A549 (cell line): ENCODE data around the gene ULK2. TPM values are rescaled to one million over a fixed set of nuclear protein-coding genes. Genes with fewer than 3 reads are reported as not detected.

Experiments used
- ATAC-seq, 2 experiments: fragments of 200-7000 bp in 1 of 2; fragments of >200 bp in 1 of 2; cut with Nextera tagmentation in 1 of 2; cut with Tn5 transposase in 1 of 2; 3 replicates each; pipeline versions ENCODE4 v1.8.0 to v1.9.1; 2018 to 2020; ENCODE audit warnings: mild to moderate bottlenecking in 1 of 2, moderate library complexity in 1 of 2
- CTCF ChIA-PET: fragments of 300-600 bp; sonication (Branson Sonifier 250); formaldehyde crosslinking; extraction: SDS; loops from one replicate; lab custom pipeline; 2021; ENCODE audit warnings: antibody characterized with exemption, inconsistent platforms; lab: Yijun Ruan, JAX
- POLR2A ChIA-PET: fragments of 350-600 bp; formaldehyde crosslinking; extraction: SDS; loops from one replicate; lab custom pipeline; 2021; ENCODE audit warnings: antibody characterized with exemption, inconsistent platforms; lab: Yijun Ruan, JAX
- DNase-seq, 2 experiments: peaks; one replicate each; pipeline versions ENCODE4 v3.0.0 to v3.0.0-alpha.2; 2011 to 2016; ENCODE audit warnings: low read depth in 1 of 2, low spot score in 1 of 2
- FAIRE-seq: peaks from 2 replicates; lab custom pipeline; 2011; peaks lifted over from hg19 to GRCh38; lab: Jason Lieb, UNC
- H3K27ac ChIP-seq, 2 experiments: fragments of >200 bp; sonication (Bioruptor Twin); formaldehyde crosslinking; 3 replicates each; pipeline ENCODE4 v1.5.1; 2016 to 2017
- H3K4me1 ChIP-seq: fragments of >200 bp; sonication (Bioruptor Twin); formaldehyde crosslinking; 3 replicates; pipeline ENCODE4 v1.6.1; 2016
- H3K4me2 ChIP-seq: fragments of >200 bp; sonication (Bioruptor Twin); formaldehyde crosslinking; 3 replicates; pipeline ENCODE4 v1.6.1; 2016
- H3K4me3 ChIP-seq: fragments of >200 bp; sonication (Bioruptor Twin); formaldehyde crosslinking; 3 replicates; pipeline ENCODE4 v1.5.1; 2016
- H3K9me3 ChIP-seq: fragments of >200 bp; sonication (Bioruptor Twin); formaldehyde crosslinking; 3 replicates; pipeline ENCODE4 v1.6.1; 2016
- CHD2 ChIP-seq: fragments of 150-350 bp; IDR thresholded peaks from 2 replicates; pipeline ENCODE4 v1.6.1; 2014; ENCODE audit warnings: low read length; ENCODE audit not compliant: partially characterized antibody
- EHF ChIP-seq: fragments of 250-450 bp; sonication (Bioruptor Pico); IDR thresholded peaks from 2 replicates; pipeline ENCODE4 v1.5.0; 2020; ENCODE audit warnings: mild to moderate bottlenecking
- EHMT2 ChIP-seq: fragments of 200-600 bp; sonication (generic); IDR thresholded peaks from 2 replicates; pipeline ENCODE4 v1.6.1; 2016; ENCODE audit warnings: antibody characterized with exemption, low read depth, mild to moderate bottlenecking, moderate library complexity
- ESRRA ChIP-seq: fragments of 150-350 bp; IDR thresholded peaks from 2 replicates; pipeline ENCODE4 v1.6.1; 2014; ENCODE audit warnings: mild to moderate bottlenecking, low read length, borderline replicate concordance
- FOSB ChIP-seq: fragments of 250-450 bp; sonication (Bioruptor Pico); IDR thresholded peaks from 2 replicates; pipeline ENCODE4 v1.5.0; 2020; ENCODE audit warnings: mild to moderate bottlenecking, moderate library complexity
- GATA3 ChIP-seq: IDR thresholded peaks from 2 replicates; pipeline ENCODE4 v1.6.1; 2012; ENCODE audit warnings: borderline replicate concordance
- HEYL ChIP-seq: fragments of 250-450 bp; sonication (Bioruptor Pico); IDR thresholded peaks from 2 replicates; pipeline ENCODE4 v1.8.0; 2021; ENCODE audit warnings: mild to moderate bottlenecking, moderate library complexity
- HOXA7 ChIP-seq: fragments of 250-450 bp; sonication (Bioruptor Pico); IDR thresholded peaks from 2 replicates; pipeline ENCODE4 v1.5.0; 2020; ENCODE audit warnings: mild to moderate bottlenecking, moderate library complexity
- HOXB13 ChIP-seq: fragments of 250-450 bp; sonication (Bioruptor Pico); IDR thresholded peaks from 2 replicates; pipeline ENCODE4 v1.5.0; 2020; ENCODE audit warnings: low read depth, mild to moderate bottlenecking, moderate library complexity
- HOXB5 ChIP-seq: fragments of 250-450 bp; sonication (Bioruptor Pico); IDR thresholded peaks from 2 replicates; pipeline ENCODE4 v1.5.0; 2020; ENCODE audit warnings: mild to moderate bottlenecking, moderate library complexity
- JUN ChIP-seq, 2 experiments: fragments of >200 bp; sonication (Bioruptor Twin); formaldehyde crosslinking; IDR thresholded peaks; 2 replicates in 1 of 2; 3 replicates in 1 of 2; pipeline ENCODE4 v1.6.1; 2016 to 2017
- JUNB ChIP-seq: fragments of >200 bp; sonication (Bioruptor Twin); formaldehyde crosslinking; IDR thresholded peaks from 2 replicates; pipeline ENCODE4 v1.6.1; 2016
- KDM1A ChIP-seq: fragments of 200-600 bp; sonication (generic); IDR thresholded peaks from 2 replicates; pipeline ENCODE4 v1.6.1; 2016; ENCODE audit warnings: low read depth, mild to moderate bottlenecking
- KDM5A ChIP-seq: fragments of 200-600 bp; sonication (generic); IDR thresholded peaks from 2 replicates; pipeline ENCODE4 v1.6.1; 2016; ENCODE audit warnings: antibody characterized with exemption, mild to moderate bottlenecking
- MAZ ChIP-seq: fragments of 150-350 bp; IDR thresholded peaks from 2 replicates; pipeline ENCODE4 v1.6.1; 2014; ENCODE audit warnings: antibody characterized with exemption, low read depth, low read length, borderline replicate concordance
- MYC ChIP-seq: IDR thresholded peaks from 2 replicates; pipeline ENCODE4 v1.6.1; 2012; ENCODE audit warnings: mild to moderate bottlenecking, inconsistent platforms, low read length, improper control_type of control experiment, borderline replicate concordance
- NPAS2 ChIP-seq: fragments of 250-450 bp; sonication (Bioruptor Pico); IDR thresholded peaks from 2 replicates; pipeline ENCODE4 v1.8.0; 2022; ENCODE audit warnings: mild to moderate bottlenecking, moderate library complexity, borderline replicate concordance
- POLR2A ChIP-seq: IDR thresholded peaks from 2 replicates; pipeline ENCODE4 v1.6.1; 2012; ENCODE audit warnings: mild to moderate bottlenecking, low read length
- POLR2AphosphoS2 ChIP-seq: conservative IDR thresholded peaks from 2 replicates; pipeline ENCODE4 v1.6.1; 2012; ENCODE audit warnings: low read length, improper control_type of control experiment, inconsistent platforms
- RARB ChIP-seq: fragments of 250-450 bp; sonication (Bioruptor Pico); IDR thresholded peaks from 2 replicates; pipeline ENCODE4 v1.8.0; 2021; ENCODE audit warnings: mild to moderate bottlenecking, moderate library complexity
- RCOR1 ChIP-seq: fragments of 150-350 bp; IDR thresholded peaks from 2 replicates; pipeline ENCODE4 v1.6.1; 2014; ENCODE audit warnings: antibody characterized with exemption, low read length, low read depth
- RFX5 ChIP-seq: fragments of 450-650 bp; IDR thresholded peaks from 2 replicates; pipeline ENCODE4 v1.7.1; 2014; ENCODE audit warnings: antibody characterized with exemption, mild to moderate bottlenecking, moderate library complexity
- RNF2 ChIP-seq: fragments of 200-600 bp; sonication (generic); IDR thresholded peaks from 2 replicates; pipeline ENCODE4 v1.6.1; 2016; ENCODE audit warnings: low read depth, mild to moderate bottlenecking, antibody characterized with exemption, moderate library complexity, borderline replicate concordance
- SREBF2 ChIP-seq: fragments of 450-650 bp; IDR thresholded peaks from 2 replicates; pipeline ENCODE4 v1.6.1; 2014; ENCODE audit warnings: mild to moderate bottlenecking, moderate library complexity
- TP53 ChIP-seq: fragments of 250-450 bp; sonication (Bioruptor Pico); IDR thresholded peaks from 2 replicates; pipeline ENCODE4 v1.5.0; 2021; ENCODE audit warnings: mild to moderate bottlenecking, moderate library complexity
- WGBS: methylation state at CpG from one replicate; pipeline ENCODE4 v1.1.6; 2017; ENCODE audit errors: missing lambda C conversion rate; 5-methylcytosine and 5-hydroxymethylcytosine counted together
- polyA plus RNA-seq, 4 experiments: library from polyadenylated mRNA; depleted of rRNA in 3 of 4; stranded (reverse); fragments of >200 nt; fragmentation: RNase III in 1 of 4; extraction: RNeasy Plus Mini Kit Qiagen cat#74134 plus additional on column Dnase treatment in 1 of 4; gene quantifications; 2 replicates in 3 of 4; 3 replicates in 1 of 4; pipeline ENCODE4 v1.2.3, GENCODE V29; 2011 to 2017
- TF ChIP-seq, protein P1 (sequence below): IDR thresholded peaks from 2 replicates; pipeline ENCODE4 v1.6.1; 2012
- TF ChIP-seq, protein P2 (sequence below): IDR thresholded peaks from 2 replicates; pipeline ENCODE4 v1.6.1; 2012
- TF ChIP-seq, protein P3 (sequence below): fragments of 250-450 bp; sonication (Bioruptor Pico); IDR thresholded peaks from 2 replicates; pipeline ENCODE4 v1.5.0; 2020; ENCODE audit warnings: low read depth, mild to moderate bottlenecking, moderate library complexity
- TF ChIP-seq, protein P4 (sequence below): fragments of 200-600 bp; sonication (generic); IDR thresholded peaks from 2 replicates; pipeline ENCODE4 v1.6.1; 2016; ENCODE audit warnings: antibody characterized with exemption, mild to moderate bottlenecking, moderate library complexity

ULK2 gene
- polyA plus RNA-seq, 2 of the 4 experiments (the other 2 are of a cell fraction): 14.4 to 40.9 TPM

DNA sequence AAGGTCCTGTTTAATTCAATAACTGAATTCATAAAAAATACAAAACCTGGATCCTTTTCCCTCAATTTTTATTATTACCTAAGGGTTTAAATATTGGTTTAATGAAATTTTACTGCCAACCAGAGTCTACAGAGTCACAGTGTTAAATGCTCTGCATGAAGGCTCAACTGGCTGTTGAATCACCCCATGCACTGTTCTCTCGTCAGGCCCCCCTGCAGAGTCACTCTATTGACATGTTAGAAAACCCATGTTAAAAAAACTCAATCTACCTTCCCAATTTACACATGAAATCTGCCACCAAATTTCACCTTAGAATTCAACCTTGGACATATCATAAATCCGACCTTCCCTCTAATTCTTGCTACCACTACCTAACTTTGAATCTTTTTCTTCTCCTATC lies 43.3 kb upstream of the ULK2 start (continued):
- no peak for TF ChIP-seq RNF2
- no peak for TF ChIP-seq MAZ
- TF ChIP-seq POLR2AphosphoS2: no peak
- TF ChIP-seq, protein P1, sequence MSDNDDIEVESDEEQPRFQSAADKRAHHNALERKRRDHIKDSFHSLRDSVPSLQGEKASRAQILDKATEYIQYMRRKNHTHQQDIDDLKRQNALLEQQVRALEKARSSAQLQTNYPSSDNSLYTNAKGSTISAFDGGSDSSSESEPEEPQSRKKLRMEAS: no peak
- TF ChIP-seq RFX5: no peak
- TF ChIP-seq POLR2A: no peak

DNA sequence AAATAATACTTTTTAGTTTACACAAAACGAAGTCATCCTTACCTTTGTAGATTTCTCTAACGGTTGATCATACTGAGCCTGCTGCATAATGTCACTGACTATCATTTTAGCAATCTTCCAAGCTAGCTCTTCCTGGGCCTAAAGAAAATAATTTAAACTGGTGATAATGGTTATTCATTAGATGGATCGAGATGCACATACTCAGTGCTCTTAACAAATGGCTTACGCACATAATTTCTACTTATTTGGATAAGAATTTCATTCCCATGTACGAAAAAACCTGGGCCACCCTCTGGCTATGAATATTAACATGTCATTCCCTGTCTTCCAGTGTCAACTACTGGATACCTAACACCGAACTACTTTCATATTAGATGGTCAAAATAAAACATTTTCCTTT lies 41.4 kb upstream of the ULK2 start:
- DNase-seq (no peak), ATAC-seq (no peak), FAIRE-seq (no peak)
- no peak overlapping the region for H3K4me3 ChIP-seq
- 86% methylated on average over 6 of the region's 6 CpGs for WGBS
- no peaks in the 10 kb centered on the region for H3K9me3 ChIP-seq
- TF ChIP-seq MYC: no peak
- TF ChIP-seq KDM1A: no peak
- no peak for TF ChIP-seq ESRRA
- TF ChIP-seq, protein P2, sequence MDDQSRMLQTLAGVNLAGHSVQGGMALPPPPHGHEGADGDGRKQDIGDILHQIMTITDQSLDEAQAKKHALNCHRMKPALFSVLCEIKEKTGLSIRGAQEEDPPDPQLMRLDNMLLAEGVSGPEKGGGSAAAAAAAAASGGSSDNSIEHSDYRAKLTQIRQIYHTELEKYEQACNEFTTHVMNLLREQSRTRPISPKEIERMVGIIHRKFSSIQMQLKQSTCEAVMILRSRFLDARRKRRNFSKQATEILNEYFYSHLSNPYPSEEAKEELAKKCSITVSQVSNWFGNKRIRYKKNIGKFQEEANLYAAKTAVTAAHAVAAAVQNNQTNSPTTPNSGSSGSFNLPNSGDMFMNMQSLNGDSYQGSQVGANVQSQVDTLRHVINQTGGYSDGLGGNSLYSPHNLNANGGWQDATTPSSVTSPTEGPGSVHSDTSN: no peak
- no peak for TF ChIP-seq HOXA7 (CRISPR knock-in tag)
- no peak for TF ChIP-seq HEYL
- no peak for TF ChIP-seq JUNB
- TF ChIP-seq MAZ: no peak
- no peak for TF ChIP-seq JUN (IDR thresholded peaks at IDR 0.05)
- TF ChIP-seq, protein P3, sequence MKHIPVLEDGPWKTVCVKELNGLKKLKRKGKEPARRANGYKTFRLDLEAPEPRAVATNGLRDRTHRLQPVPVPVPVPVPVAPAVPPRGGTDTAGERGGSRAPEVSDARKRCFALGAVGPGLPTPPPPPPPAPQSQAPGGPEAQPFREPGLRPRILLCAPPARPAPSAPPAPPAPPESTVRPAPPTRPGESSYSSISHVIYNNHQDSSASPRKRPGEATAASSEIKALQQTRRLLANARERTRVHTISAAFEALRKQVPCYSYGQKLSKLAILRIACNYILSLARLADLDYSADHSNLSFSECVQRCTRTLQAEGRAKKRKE: no peak
- TF ChIP-seq RARB (CRISPR knock-in tag): no peak
- no peak for TF ChIP-seq GATA3
- no peak for TF ChIP-seq EHMT2
- TF ChIP-seq TP53 (CRISPR knock-in tag): no peak
- TF ChIP-seq FOSB (CRISPR knock-in tag): no peak
- POLR2A ChIA-PET: no interaction called here
- H3K4me1 ChIP-seq: peaks cover 23% of the 10 kb centered on the region
- H3K27ac ChIP-seq: no peak overlapping the region
- CTCF ChIA-PET: interaction anchor here (1.1 kb wide), 1 partner anchor 8 kb away, joined by 3 read pairs; no protein-coding TSS in a partner anchor
- no peak overlapping the region for H3K4me2 ChIP-seq

DNA sequence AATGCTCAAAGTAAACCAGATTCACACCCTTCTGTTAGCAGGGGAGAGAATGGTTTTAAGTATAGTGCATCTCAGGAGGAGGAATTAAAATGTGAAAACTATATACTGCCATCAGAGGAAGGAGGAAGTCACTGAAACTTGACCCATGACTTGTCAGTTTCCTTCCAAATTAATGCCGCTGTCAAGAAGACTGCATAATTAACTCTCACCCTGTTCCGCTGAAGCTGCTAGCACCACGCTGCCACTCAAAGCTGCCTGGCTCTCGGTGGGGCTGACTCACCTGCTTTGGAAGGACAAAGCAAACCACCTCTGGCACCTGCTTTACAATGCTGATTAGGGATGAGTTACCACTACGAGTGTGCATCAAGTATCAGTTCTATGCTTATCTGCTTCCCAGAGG lies 37.8 kb upstream of the ULK2 start:
- DNase-seq (no peak), ATAC-seq (no peak; a peak in 1 of 6 replicates), FAIRE-seq (no peak)
- ChIA-PET CTCF (interaction anchor here (0.6 to 1.8 kb wide), 2 partner anchors 11 to 106 kb away, joined by 3 to 5 read pairs; no protein-coding TSS in a partner anchor), POLR2A (no interaction called here)
- Histone ChIP-seq H3K27ac (no peak overlapping the region; a peak in 1 of 6 replicates), H3K9me3 (no peaks in the 10 kb centered on the region), H3K4me3 (no peak overlapping the region), H3K4me1 (peaks cover 38% of the 10 kb centered on the region), H3K4me2 (no peak overlapping the region)
- TF ChIP-seq EHF (no peak), NPAS2 (no peak)
- 75% methylated on average over 5 of the region's 5 CpGs for WGBS

DNA sequence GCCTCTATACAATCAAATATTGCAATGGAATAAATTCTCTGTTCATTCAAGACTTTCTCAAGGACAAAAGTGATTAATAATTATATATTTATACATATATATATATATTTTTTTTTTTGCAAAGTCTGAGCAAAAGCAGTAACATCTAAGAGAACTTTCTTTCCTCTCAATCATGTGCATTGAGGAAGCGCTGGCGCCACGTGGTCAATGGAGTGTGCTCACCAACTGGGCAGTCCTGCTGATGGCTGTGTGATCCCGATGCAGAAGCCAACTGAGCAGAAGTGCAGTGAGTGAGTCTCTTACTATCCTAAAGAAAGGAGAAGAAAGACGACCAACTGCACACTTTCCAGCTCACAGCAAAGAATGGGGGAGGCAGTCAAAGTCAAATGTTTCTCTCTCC lies 37.2 kb upstream of the ULK2 start:
- WGBS: 90% methylated on average over 5 of the region's 5 CpGs
- CTCF ChIA-PET: interaction anchor here (0.6 to 1.8 kb wide), 2 partner anchors 12 to 105 kb away, joined by 3 to 5 read pairs; no protein-coding TSS in a partner anchor
- ATAC-seq (no peak), FAIRE-seq (no peak), DNase-seq (no peak)
- Histone ChIP-seq H3K4me3 (no peak overlapping the region), H3K27ac (peak overlapping the region in 1 of 2 experiments; percentile 1; a peak in 1 of 6 replicates), H3K9me3 (no peaks in the 10 kb centered on the region), H3K4me1 (peaks cover 38% of the 10 kb centered on the region), H3K4me2 (peak overlapping the region; percentile 42)
- POLR2A ChIA-PET: no interaction called here
- TF ChIP-seq POLR2AphosphoS2: no peak
- no peak for TF ChIP-seq HOXB5 (CRISPR knock-in tag)
- TF ChIP-seq CHD2: no peak
- TF ChIP-seq RCOR1: no peak
- no peak for TF ChIP-seq RARB (CRISPR knock-in tag)
- TF ChIP-seq KDM5A: no peak
- TF ChIP-seq, protein P4, sequence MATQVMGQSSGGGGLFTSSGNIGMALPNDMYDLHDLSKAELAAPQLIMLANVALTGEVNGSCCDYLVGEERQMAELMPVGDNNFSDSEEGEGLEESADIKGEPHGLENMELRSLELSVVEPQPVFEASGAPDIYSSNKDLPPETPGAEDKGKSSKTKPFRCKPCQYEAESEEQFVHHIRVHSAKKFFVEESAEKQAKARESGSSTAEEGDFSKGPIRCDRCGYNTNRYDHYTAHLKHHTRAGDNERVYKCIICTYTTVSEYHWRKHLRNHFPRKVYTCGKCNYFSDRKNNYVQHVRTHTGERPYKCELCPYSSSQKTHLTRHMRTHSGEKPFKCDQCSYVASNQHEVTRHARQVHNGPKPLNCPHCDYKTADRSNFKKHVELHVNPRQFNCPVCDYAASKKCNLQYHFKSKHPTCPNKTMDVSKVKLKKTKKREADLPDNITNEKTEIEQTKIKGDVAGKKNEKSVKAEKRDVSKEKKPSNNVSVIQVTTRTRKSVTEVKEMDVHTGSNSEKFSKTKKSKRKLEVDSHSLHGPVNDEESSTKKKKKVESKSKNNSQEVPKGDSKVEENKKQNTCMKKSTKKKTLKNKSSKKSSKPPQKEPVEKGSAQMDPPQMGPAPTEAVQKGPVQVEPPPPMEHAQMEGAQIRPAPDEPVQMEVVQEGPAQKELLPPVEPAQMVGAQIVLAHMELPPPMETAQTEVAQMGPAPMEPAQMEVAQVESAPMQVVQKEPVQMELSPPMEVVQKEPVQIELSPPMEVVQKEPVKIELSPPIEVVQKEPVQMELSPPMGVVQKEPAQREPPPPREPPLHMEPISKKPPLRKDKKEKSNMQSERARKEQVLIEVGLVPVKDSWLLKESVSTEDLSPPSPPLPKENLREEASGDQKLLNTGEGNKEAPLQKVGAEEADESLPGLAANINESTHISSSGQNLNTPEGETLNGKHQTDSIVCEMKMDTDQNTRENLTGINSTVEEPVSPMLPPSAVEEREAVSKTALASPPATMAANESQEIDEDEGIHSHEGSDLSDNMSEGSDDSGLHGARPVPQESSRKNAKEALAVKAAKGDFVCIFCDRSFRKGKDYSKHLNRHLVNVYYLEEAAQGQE: no peak
- TF ChIP-seq SREBF2: no peak
- no peak for TF ChIP-seq KDM1A
- TF ChIP-seq RFX5: no peak
- no peak for TF ChIP-seq HOXB13 (CRISPR knock-in tag)
- TF ChIP-seq EHF: no peak
